Spinal cord (tissue), 10 donors: ENCODE measurements around the gene CD300E. TPM values are rescaled to one million over a fixed set of nuclear protein-coding genes. Genes with fewer than 3 reads are reported as not detected.

Source experiments
- DNase-seq, 6 donors: peaks; one replicate each; pipeline versions ENCODE4 v3.0.0 to v3.0.0-alpha.2; 2013 to 2015; ENCODE audit warnings: low spot score in 6 of 6, low read depth in 4 of 6
- H3K27ac ChIP-seq: one replicate; pipeline ENCODE4 v1.5.1; 2013; ENCODE audit warnings: low read depth, low read length, control low read depth
- H3K27me3 ChIP-seq: one replicate; pipeline ENCODE4 v1.6.1; 2013; ENCODE audit warnings: low read length; ENCODE audit not compliant: control insufficient read depth, insufficient read depth
- H3K36me3 ChIP-seq: one replicate; pipeline ENCODE4 v1.6.1; 2013; ENCODE audit warnings: low read length; ENCODE audit not compliant: control insufficient read depth, insufficient read depth
- H3K4me1 ChIP-seq: one replicate; pipeline ENCODE4 v1.6.1; 2013; ENCODE audit warnings: low read length; ENCODE audit not compliant: control insufficient read depth, insufficient read depth
- H3K4me3 ChIP-seq: one replicate; pipeline ENCODE4 v1.5.1; 2013; ENCODE audit warnings: low read depth, low read length, control low read depth
- H3K9me3 ChIP-seq: one replicate; pipeline ENCODE4 v1.6.1; 2013; ENCODE audit warnings: low read length; ENCODE audit not compliant: control insufficient read depth, insufficient read depth
- WGBS: methylation state at CpG from one replicate; pipeline ENCODE4 v1.1.5; 2013; ENCODE audit warnings: missing lambda C conversion rate; ENCODE audit not compliant: insufficient coverage; 5-methylcytosine and 5-hydroxymethylcytosine counted together
- polyA plus RNA-seq, 2 donors: library from polyadenylated mRNA; unstranded; fragments of 120-200 nt; gene quantifications; one replicate each; pipeline ENCODE4 v1.2.1, GENCODE V29; 2013; ENCODE audit not compliant: insufficient read length in 2 of 2
- total RNA-seq, 2 donors: library from RNA; depleted of rRNA in 1 of 2; stranded (reverse); fragments of 120-200 nt in 1 of 2; fragments of >200 nt in 1 of 2; gene quantifications; one replicate each; pipeline versions ENCODE4 v1.2.3 to v1.2.4, GENCODE V29; 2013 to 2014
- donor health status: healthy.

The CD300E gene
- total and polyA plus RNA-seq, 4 donors = 0.17 to 0.30 TPM; not detected in 2

GRCh38 chr17:74573169-74573568 is 50.4 kb downstream of the CD300E start:
- Histone ChIP-seq H3K4me3 (no peak overlapping the region), H3K27ac (no peak overlapping the region), H3K27me3 (no peaks in the 10 kb centered on the region), H3K9me3 (no peaks in the 10 kb centered on the region), H3K4me1 (no peaks in the 10 kb centered on the region), H3K36me3 (no peaks in the 10 kb centered on the region)
- 94% methylated on average over 2 of the region's 3 CpGs for WGBS
- no peak for DNase-seq

GRCh38 chr17:74571621-74572270 is 51.8 kb downstream of the CD300E start:
- no peak for DNase-seq
- no peaks in the 10 kb centered on the region for H3K36me3 ChIP-seq
- no peaks in the 10 kb centered on the region for H3K27me3 ChIP-seq
- no peak overlapping the region for H3K4me3 ChIP-seq
- no peaks in the 10 kb centered on the region for H3K4me1 ChIP-seq
- H3K27ac ChIP-seq = no peak overlapping the region
- 93% methylated on average over 3 of the region's 4 CpGs for WGBS
- no peaks in the 10 kb centered on the region for H3K9me3 ChIP-seq

GRCh38 chr17:74569020-74570003 is 54.2 kb downstream of the CD300E start:
- H3K27me3 ChIP-seq = no peaks in the 10 kb centered on the region
- no peaks in the 10 kb centered on the region for H3K4me1 ChIP-seq
- DNase-seq = peak in 1 of 6 donors; percentile 39
- H3K27ac ChIP-seq = no peak overlapping the region
- H3K36me3 ChIP-seq = no peaks in the 10 kb centered on the region
- no peak overlapping the region for H3K4me3 ChIP-seq
- H3K9me3 ChIP-seq = no peaks in the 10 kb centered on the region
- 85% methylated on average over 29 of the region's 32 CpGs for WGBS

GRCh38 chr17:74568106-74568873 is 55.2 kb downstream of the CD300E start:
- no peaks in the 10 kb centered on the region for H3K9me3 ChIP-seq
- 85% methylated on average over 2 of the region's 4 CpGs for WGBS

GRCh38 chr17:74567397-74567796 is 56.1 kb downstream of the CD300E start, which contains the start of gene CD300H:
CD300H (minus strand) TSS chr17:74567509.
- Histone ChIP-seq H3K36me3 (no peaks in the 10 kb centered on the region), H3K4me3 (no peak within 1 kb of the TSS), H3K4me1 (no peaks in the 10 kb centered on the region), H3K27ac (no peak within 1 kb of the TSS), H3K9me3 (no peaks in the 10 kb centered on the region), H3K27me3 (no peaks in the 10 kb centered on the region)
- WGBS = 91% methylated on average over 1 of the region's 2 CpGs
- DNase-seq = no peak

More at GRCh38 chr17:74568106-74568873, 55.2 kb downstream of the CD300E start:
- no peak overlapping the region for H3K27ac ChIP-seq
- no peak for DNase-seq
- no peaks in the 10 kb centered on the region for H3K36me3 ChIP-seq
- no peaks in the 10 kb centered on the region for H3K4me1 ChIP-seq
- H3K27me3 ChIP-seq = no peaks in the 10 kb centered on the region
- H3K4me3 ChIP-seq = no peak overlapping the region

- H3K27me3 ChIP-seq = no peaks in the 10 kb centered on the region
- 38% methylated on average over 8 of the region's 9 CpGs for WGBS
- no peak overlapping the region for H3K4me3 ChIP-seq
- H3K27ac ChIP-seq = no peak overlapping the region
- peak in 2 of 6 donors; percentile 26 to 48 for DNase-seq
- no peaks in the 10 kb centered on the region for H3K4me1 ChIP-seq
- H3K36me3 ChIP-seq = no peaks in the 10 kb centered on the region
- no peaks in the 10 kb centered on the region for H3K9me3 ChIP-seq
Measured at GRCh38 chr17:74566132-74566753, 57.3 kb downstream of the CD300E start.

- Histone ChIP-seq H3K4me3 (no peak overlapping the region), H3K4me1 (no peaks in the 10 kb centered on the region), H3K27ac (no peak overlapping the region), H3K27me3 (no peaks in the 10 kb centered on the region), H3K9me3 (no peaks in the 10 kb centered on the region), H3K36me3 (no peaks in the 10 kb centered on the region)
- 59% methylated on average over 3 of the region's 5 CpGs for WGBS
- DNase-seq = no peak
Measured at GRCh38 chr17:74565126-74565525, 58.4 kb downstream of the CD300E start.

- H3K27ac ChIP-seq = no peak overlapping the region
- WGBS = 93% methylated on average over 1 of the region's 1 CpG
Measured at GRCh38 chr17:74563358-74563757, 60.2 kb downstream of the CD300E start.

GRCh38 chr17:74561586-74561985 is 62.0 kb downstream of the CD300E start:
- no peaks in the 10 kb centered on the region for H3K36me3 ChIP-seq
- no peak overlapping the region for H3K4me3 ChIP-seq
- no peaks in the 10 kb centered on the region for H3K4me1 ChIP-seq
- WGBS = 76% methylated on average over 3 of the region's 3 CpGs
- H3K9me3 ChIP-seq = no peaks in the 10 kb centered on the region
- DNase-seq = no peak
- H3K27ac ChIP-seq = no peak overlapping the region
- H3K27me3 ChIP-seq = no peaks in the 10 kb centered on the region

More at GRCh38 chr17:74563358-74563757, 60.2 kb downstream of the CD300E start:
- Histone ChIP-seq H3K4me1 (no peaks in the 10 kb centered on the region), H3K27me3 (no peaks in the 10 kb centered on the region), H3K9me3 (no peaks in the 10 kb centered on the region), H3K36me3 (no peaks in the 10 kb centered on the region), H3K4me3 (no peak overlapping the region)
- no peak for DNase-seq
